ENCODE data around the gene ACTL10.

ACTL10 gene

GRCh38 chr20:33704197-33704924, 37.6 kb downstream of the ACTL10 start:
- H3K27me3 ChIP-seq (ENCODE audit: insufficient read depth, low read length, poor library complexity, severe bottlenecking): no peaks in the 10 kb centered on the region
- no peak overlapping the region for H3K4me3 ChIP-seq (ENCODE audit: low read length, poor library complexity, severe bottlenecking)
- TF ChIP-seq EZH2phosphoT487 (IDR thresholded peaks at IDR 0.05; ENCODE audit: borderline replicate concordance): no peak
- TF ChIP-seq, protein P1, sequence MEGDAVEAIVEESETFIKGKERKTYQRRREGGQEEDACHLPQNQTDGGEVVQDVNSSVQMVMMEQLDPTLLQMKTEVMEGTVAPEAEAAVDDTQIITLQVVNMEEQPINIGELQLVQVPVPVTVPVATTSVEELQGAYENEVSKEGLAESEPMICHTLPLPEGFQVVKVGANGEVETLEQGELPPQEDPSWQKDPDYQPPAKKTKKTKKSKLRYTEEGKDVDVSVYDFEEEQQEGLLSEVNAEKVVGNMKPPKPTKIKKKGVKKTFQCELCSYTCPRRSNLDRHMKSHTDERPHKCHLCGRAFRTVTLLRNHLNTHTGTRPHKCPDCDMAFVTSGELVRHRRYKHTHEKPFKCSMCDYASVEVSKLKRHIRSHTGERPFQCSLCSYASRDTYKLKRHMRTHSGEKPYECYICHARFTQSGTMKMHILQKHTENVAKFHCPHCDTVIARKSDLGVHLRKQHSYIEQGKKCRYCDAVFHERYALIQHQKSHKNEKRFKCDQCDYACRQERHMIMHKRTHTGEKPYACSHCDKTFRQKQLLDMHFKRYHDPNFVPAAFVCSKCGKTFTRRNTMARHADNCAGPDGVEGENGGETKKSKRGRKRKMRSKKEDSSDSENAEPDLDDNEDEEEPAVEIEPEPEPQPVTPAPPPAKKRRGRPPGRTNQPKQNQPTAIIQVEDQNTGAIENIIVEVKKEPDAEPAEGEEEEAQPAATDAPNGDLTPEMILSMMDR (conservative IDR thresholded peaks at IDR 0.05; ENCODE audit: low read length): no peak
- H3F3A ChIP-seq (ENCODE audit: low read depth): no peaks in the 10 kb centered on the region
- no peaks in the 10 kb centered on the region for H3K9me3 ChIP-seq (ENCODE audit: insufficient read depth, low read depth, low read length)
- no peaks in the 10 kb centered on the region for H4K20me1 ChIP-seq (ENCODE audit: insufficient read depth, low read length, poor library complexity, severe bottlenecking)
- H2AFZ ChIP-seq (ENCODE audit: low read length): no peak overlapping the region
- no peak overlapping the region for H3K4me2 ChIP-seq (ENCODE audit: low read depth, low read length, poor library complexity, severe bottlenecking)
- H3K36me3 ChIP-seq (ENCODE audit: insufficient read depth, low read length): no peaks in the 10 kb centered on the region
- H3K9me2 ChIP-seq (replicated peaks; ENCODE audit: low read depth, low read length): no peaks in the 10 kb centered on the region
- H3K79me2 ChIP-seq (ENCODE audit: insufficient read depth, low read length): no peaks in the 10 kb centered on the region
- no peak overlapping the region for H3K9ac ChIP-seq (ENCODE audit: low read depth, low read length, poor library complexity, severe bottlenecking)
- no peaks in the 10 kb centered on the region for H3K4me1 ChIP-seq (ENCODE audit: insufficient read depth, low read length, poor library complexity, severe bottlenecking)

GRCh38 chr20:33707668-33708067, 40.9 kb downstream of the ACTL10 start:
- Histone ChIP-seq H3K79me2 (ENCODE audit: insufficient read depth, low read length) (no peaks in the 10 kb centered on the region), H2AFZ (ENCODE audit: low read length) (no peak overlapping the region), H3K4me3 (ENCODE audit: low read length, poor library complexity, severe bottlenecking) (no peak overlapping the region), H3K4me1 (ENCODE audit: insufficient read depth, low read length, poor library complexity, severe bottlenecking) (no peaks in the 10 kb centered on the region), H3K9me2 (replicated peaks; ENCODE audit: low read depth, low read length) (no peaks in the 10 kb centered on the region), H3K9ac (ENCODE audit: low read depth, low read length, poor library complexity, severe bottlenecking) (no peak overlapping the region), H3K27me3 (ENCODE audit: insufficient read depth, low read length, poor library complexity, severe bottlenecking) (no peaks in the 10 kb centered on the region), H3F3A (ENCODE audit: low read depth) (no peaks in the 10 kb centered on the region), H3K9me3 (ENCODE audit: insufficient read depth, low read depth, low read length) (no peaks in the 10 kb centered on the region), H3K4me2 (ENCODE audit: low read depth, low read length, poor library complexity, severe bottlenecking) (no peak overlapping the region), H4K20me1 (ENCODE audit: insufficient read depth, low read length, poor library complexity, severe bottlenecking) (no peaks in the 10 kb centered on the region), H3K36me3 (ENCODE audit: insufficient read depth, low read length) (no peaks in the 10 kb centered on the region; the same call in 1 of the 2 replicates)
- no peak for TF ChIP-seq EZH2phosphoT487 (IDR thresholded peaks at IDR 0.05; ENCODE audit: borderline replicate concordance)
- TF ChIP-seq, protein P1 (conservative IDR thresholded peaks at IDR 0.05; ENCODE audit: low read length): no peak

DNA sequence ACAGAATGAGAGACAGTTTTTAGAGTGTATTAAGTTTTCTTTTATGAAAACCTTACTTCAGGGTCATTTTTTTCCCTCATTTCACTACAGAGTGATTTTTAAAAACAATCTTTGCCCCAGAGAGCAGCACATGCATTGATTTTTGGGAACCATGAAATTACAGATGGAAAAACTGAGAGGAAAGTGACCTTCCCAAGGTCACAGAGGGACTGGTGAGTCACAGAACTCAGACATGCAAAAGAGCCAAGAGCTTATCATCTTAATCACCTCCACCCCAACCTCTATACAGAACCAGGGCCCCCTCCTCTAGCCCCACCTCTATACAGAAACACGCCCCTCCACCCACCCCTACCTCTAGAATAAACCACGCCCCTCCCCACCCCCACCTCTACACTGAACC, 42.7 kb downstream of the ACTL10 start:
- Histone ChIP-seq H3K79me2 (ENCODE audit: insufficient read depth, low read length) (no peaks in the 10 kb centered on the region), H3K9me2 (replicated peaks; ENCODE audit: low read depth, low read length) (no peaks in the 10 kb centered on the region), H3F3A (ENCODE audit: low read depth) (no peaks in the 10 kb centered on the region), H3K9ac (ENCODE audit: low read depth, low read length, poor library complexity, severe bottlenecking) (no peak overlapping the region), H3K4me1 (ENCODE audit: insufficient read depth, low read length, poor library complexity, severe bottlenecking) (no peaks in the 10 kb centered on the region), H3K9me3 (ENCODE audit: insufficient read depth, low read depth, low read length) (no peaks in the 10 kb centered on the region), H3K4me3 (ENCODE audit: low read length, poor library complexity, severe bottlenecking) (no peak overlapping the region), H3K4me2 (ENCODE audit: low read depth, low read length, poor library complexity, severe bottlenecking) (no peak overlapping the region), H3K36me3 (ENCODE audit: insufficient read depth, low read length) (no peaks in the 10 kb centered on the region; the same call in 1 of the 2 replicates), H4K20me1 (ENCODE audit: insufficient read depth, low read length, poor library complexity, severe bottlenecking) (no peaks in the 10 kb centered on the region), H2AFZ (ENCODE audit: low read length) (no peak overlapping the region), H3K27me3 (ENCODE audit: insufficient read depth, low read length, poor library complexity, severe bottlenecking) (no peaks in the 10 kb centered on the region)
- TF ChIP-seq, protein P1 (conservative IDR thresholded peaks at IDR 0.05; ENCODE audit: low read length): no peak
- no peak for TF ChIP-seq EZH2phosphoT487 (IDR thresholded peaks at IDR 0.05; ENCODE audit: borderline replicate concordance)
